HCT116 (cell line): ENCODE results near the gene RBM44. TPM values are rescaled to one million over a fixed set of nuclear protein-coding genes. Genes with fewer than 3 reads are reported as not detected.

Experiments used
- ATAC-seq: fragments of 200-7000 bp; cut with Tn5 transposase; 2 replicates; pipeline ENCODE4 v1.9.1; 2020; ENCODE audit warnings: mild to moderate bottlenecking, moderate library complexity
- BruUV-seq: library from RNA; stranded (reverse); fragments of 400-500 nt; replicated peaks from 2 replicates; lab custom pipeline; 2021; lab: Mats Ljungman, UMichigan
- CTCF ChIA-PET: fragments of 300-600 bp; sonication (Branson Sonifier 250); formaldehyde crosslinking; loops from one replicate; lab custom pipeline; 2021; ENCODE audit warnings: antibody characterized with exemption; lab: Charles Lee
- POLR2A ChIA-PET: fragments of 300-600, 350-600 bp; sonication (Branson Sonifier 250); formaldehyde crosslinking; loops from one replicate; lab custom pipeline; 2021; ENCODE audit warnings: antibody characterized with exemption; lab: Charles Lee
- RAD21 ChIA-PET, 2 experiments: fragments of 300-600 bp; sonication (Branson Sonifier 250); formaldehyde crosslinking; loops; one replicate each; lab custom pipeline; 2023; ENCODE audit warnings: low total read pairs in 2 of 2; ENCODE audit not compliant: uncharacterized antibody in 2 of 2, unreplicated experiment in 2 of 2, low non-redundant PET in 1 of 2; lab: Charles Lee
- DNase-seq: peaks from one replicate; pipeline ENCODE4 v3.0.0-alpha.2; 2010; ENCODE audit warnings: low read depth, low spot score
- H2AFZ ChIP-seq: fragments of 200-600 bp; shearing (Covaris generic), sonication (generic); 2 replicates; pipeline ENCODE4 v1.6.1; 2017; ENCODE audit warnings: low read depth, mixed run types, mixed read lengths, antibody characterized with exemption, low read length; ENCODE audit not compliant: poor library complexity, severe bottlenecking
- H3K27ac ChIP-seq: 2 replicates; pipeline ENCODE4 v1.5.1; 2012; ENCODE audit warnings: low read depth, low read length
- H3K27me3 ChIP-seq: fragments of 200-600 bp; sonication (generic); 2 replicates; pipeline ENCODE4 v1.6.1; 2016; ENCODE audit warnings: mixed run types, low read length, mixed read lengths; ENCODE audit not compliant: insufficient read depth
- H3K36me3 ChIP-seq, 2 experiments: fragments of 200-500 bp in 1 of 2; fragments of 200-600 bp in 1 of 2; sonication (Bioruptor generic) in 1 of 2; sonication (generic) in 1 of 2; 2 replicates each; pipeline versions ENCODE4 v1.5.1 to v1.6.1; 2014 to 2016; ENCODE audit warnings: low read length in 2 of 2, inconsistent platforms in 1 of 2, mixed read lengths in 1 of 2, mixed run types in 1 of 2; ENCODE audit not compliant: insufficient read depth in 2 of 2, control insufficient read depth in 1 of 2
- H3K4me1 ChIP-seq, 2 experiments: fragments of 200-600 bp in 1 of 2; sonication (generic) in 1 of 2; 2 replicates each; pipeline versions ENCODE4 v1.5.1 to v1.6.1; 2012 to 2017; ENCODE audit warnings: low read length in 2 of 2, inconsistent platforms in 1 of 2, mild to moderate bottlenecking in 1 of 2, mixed read lengths in 1 of 2, mixed run types in 1 of 2, moderate library complexity in 1 of 2; ENCODE audit not compliant: insufficient read depth in 2 of 2, control insufficient read depth in 1 of 2
- H3K4me2 ChIP-seq: fragments of 200-600 bp; sonication (generic); 2 replicates; pipeline ENCODE4 v1.6.1; 2017; ENCODE audit warnings: mixed run types, low read length, mixed read lengths
- H3K4me3 ChIP-seq, 2 experiments: fragments of 200-600 bp in 1 of 2; sonication (generic) in 1 of 2; replicated peaks in 1 of 2; 2 replicates each; pipeline ENCODE4 v1.5.1; 2011 to 2016; ENCODE audit warnings: low read length in 2 of 2, control low read depth in 1 of 2, low read depth in 1 of 2, mild to moderate bottlenecking in 1 of 2, mixed read lengths in 1 of 2, mixed run types in 1 of 2
- H3K79me2 ChIP-seq: fragments of 200-600 bp; sonication (generic); 2 replicates; pipeline ENCODE4 v1.6.1; 2017; ENCODE audit warnings: mild to moderate bottlenecking, mixed run types, low read length, moderate library complexity, mixed read lengths; ENCODE audit not compliant: insufficient read depth
- H3K9ac ChIP-seq: fragments of 200-600 bp; sonication (generic); 2 replicates; pipeline ENCODE4 v1.6.1; 2016; ENCODE audit warnings: low read length, mixed read lengths
- H3K9me2 ChIP-seq: fragments of 200-600 bp; sonication (generic), shearing (Covaris generic); 2 replicates; pipeline ENCODE4 v1.6.1; 2017; ENCODE audit warnings: mixed run types, mild to moderate bottlenecking, moderate library complexity; ENCODE audit not compliant: insufficient read depth
- H3K9me3 ChIP-seq, 2 experiments: fragments of 200-500 bp in 1 of 2; fragments of 200-600 bp in 1 of 2; sonication (Bioruptor generic) in 1 of 2; sonication (generic) in 1 of 2; 2 replicates each; pipeline ENCODE4 v1.6.1; 2014 to 2017; ENCODE audit warnings: low read length in 2 of 2, mixed read lengths in 2 of 2, inconsistent platforms in 1 of 2, low read depth in 1 of 2, mild to moderate bottlenecking in 1 of 2, mixed run types in 1 of 2, moderate library complexity in 1 of 2; ENCODE audit not compliant: control insufficient read depth in 1 of 2, insufficient read depth in 1 of 2
- H4K20me1 ChIP-seq: fragments of 200-600 bp; sonication (generic), shearing (Covaris generic); 2 replicates; pipeline ENCODE4 v1.6.1; 2017; ENCODE audit warnings: mixed run types, mild to moderate bottlenecking, moderate library complexity; ENCODE audit not compliant: insufficient read depth
- ATF3 ChIP-seq: IDR thresholded peaks from 2 replicates; pipeline ENCODE4 v1.6.1; 2012
- EZH2 ChIP-seq: fragments of 200-600 bp; sonication (generic); IDR thresholded peaks from 2 replicates; pipeline ENCODE4 v1.6.1; 2017; ENCODE audit warnings: antibody characterized with exemption, mixed run types
- EZH2phosphoT487 ChIP-seq: fragments of 200-600 bp; IDR thresholded peaks from 2 replicates; pipeline ENCODE4 v1.6.1; 2018; ENCODE audit warnings: antibody characterized with exemption, borderline replicate concordance
- FOSL1 ChIP-seq: IDR thresholded peaks from 2 replicates; pipeline ENCODE4 v1.6.1; 2012; ENCODE audit warnings: low read depth
- POLR2AphosphoS5 ChIP-seq: IDR thresholded peaks from 2 replicates; pipeline ENCODE4 v1.6.1; 2011; ENCODE audit warnings: mild to moderate bottlenecking, low read depth, low read length, moderate library complexity
- RAD21 ChIP-seq: IDR thresholded peaks from 2 replicates; pipeline ENCODE4 v1.6.1; 2012; ENCODE audit warnings: low read depth, mild to moderate bottlenecking
- SRF ChIP-seq: IDR thresholded peaks from 2 replicates; pipeline ENCODE4 v1.6.1; 2012; ENCODE audit warnings: low read depth
- YY1 ChIP-seq: IDR thresholded peaks from 2 replicates; pipeline ENCODE4 v1.6.1; 2011; ENCODE audit warnings: low read length, low read depth, moderate library complexity, mild to moderate bottlenecking; ENCODE audit not compliant: insufficient replicate concordance; ENCODE audit errors: extremely low read depth
- intact Hi-C: fragments of 100-400 bp; cut with micrococcal nuclease; formaldehyde crosslinking; loops from 2 replicates; pipeline ENCODE4 v1.10.0; 2022
- total RNA-seq: library from RNA; stranded (reverse); gene quantifications from one replicate; pipeline ENCODE4 v1.2.1, GENCODE V29; 2021; ENCODE audit not compliant: unreplicated experiment

Gene RBM44
- total RNA-seq, 1 experiment from 2014 or later, result 0.54 TPM

- Histone ChIP-seq H3K9ac (no peak overlapping the region), H4K20me1 (no peaks in the 10 kb centered on the region), H3K27ac (no peak overlapping the region), H3K36me3 (peaks cover 0 to 10% of the 10 kb centered on the region in 2 experiments; a peak in 1 of 4 replicates), H3K9me2 (no peaks in the 10 kb centered on the region), H3K27me3 (no peaks in the 10 kb centered on the region), H2AFZ (no peak overlapping the region), H3K9me3 (no peaks in the 10 kb centered on the region), H3K4me2 (no peak overlapping the region), H3K4me1 (0 out of 4 replicates have a peak, but pooled peaks cover 0 to 5% of the 10 kb centered on the region in 2 experiments), H3K4me3 (no peak overlapping the region), H3K79me2 (no peaks in the 10 kb centered on the region)
- ATAC-seq, result no peak
- intact Hi-C loops, result no loop called here
- POLR2A ChIA-PET, result no interaction called here
- RAD21 ChIA-PET, result no interaction called here
- TF ChIP-seq YY1 (no peak), POLR2AphosphoS5 (no peak)
- no peak for DNase-seq
- CTCF ChIA-PET, result no interaction called here
- no TSS peak for BruUV-seq
Observed at GRCh38 chr2:237883951-237884446, 85.4 kb downstream of the RBM44 start.

- Histone ChIP-seq H3K79me2 (no peaks in the 10 kb centered on the region), H3K27ac (no peak overlapping the region), H3K4me3 (no peak overlapping the region), H3K9me2 (no peaks in the 10 kb centered on the region), H3K27me3 (no peaks in the 10 kb centered on the region), H4K20me1 (no peaks in the 10 kb centered on the region), H3K4me2 (no peak overlapping the region), H3K36me3 (peaks cover 0 to 10% of the 10 kb centered on the region in 2 experiments; a peak in 1 of 4 replicates), H3K4me1 (0 out of 4 replicates have a peak, but pooled peaks cover 0 to 5% of the 10 kb centered on the region in 2 experiments), H3K9me3 (no peaks in the 10 kb centered on the region), H3K9ac (no peak overlapping the region), H2AFZ (no peak overlapping the region)
- no peak for TF ChIP-seq RAD21
- TF ChIP-seq ATF3, result no peak
- no peak for TF ChIP-seq FOSL1
- no peak for TF ChIP-seq EZH2phosphoT487
- no peak for TF ChIP-seq EZH2
- no peak for TF ChIP-seq SRF
- ChIA-PET RAD21 (no interaction called here), POLR2A (no interaction called here), CTCF (no interaction called here)
- DNase-seq (no peak), ATAC-seq (no peak)
- BruUV-seq, result no TSS peak
- intact Hi-C loops, result no loop called here
Observed at GRCh38 chr2:237884681-237885080, 86.1 kb downstream of the RBM44 start.
